ENCODE results near the gene C1QTNF5. TPM values are rescaled to one million over a fixed set of nuclear protein-coding genes. Genes with fewer than 3 reads are reported as not detected.
A peak's percentile ranks its signal among the peaks of the same experiment; 100 is the strongest.

Gene C1QTNF5
- polyA plus RNA-seq, 4 donors, result 0.89 to 22.5 (median 11.8) TPM

- H3K4me1 ChIP-seq (ENCODE audit: control insufficient read depth in 3 of 3, insufficient read depth in 2 of 3, low read depth in 1 of 3, low read length in 2 of 3), result peaks cover 0 to 16% (median 5%) of the 10 kb centered on the region in 3 donors
- 0 to 1% (median 0%) methylated on average over 51 to 54 of the region's 54 CpGs for WGBS, 3 donors
- no peaks in the 10 kb centered on the region for H3K9me3 ChIP-seq (ENCODE audit: control insufficient read depth in 2 of 2, insufficient read depth in 1 of 2, low read depth in 1 of 2, low read length in 1 of 2)
- peak within 1 kb of the TSS; percentile 10 to 50 (median 48) for H3K4me3 ChIP-seq (ENCODE audit: low read depth in 1 of 3, low read length in 3 of 3)
- H3K27ac ChIP-seq (ENCODE audit: low read depth in 1 of 3, low read length in 2 of 3), result peak within 1 kb of the TSS in 1 of 3 donors; percentile 56
- DNase-seq (peak; percentile 96 to 99), FAIRE-seq (no peak)
- peaks cover 0 to 14% (median 0%) of the 10 kb centered on the region in 3 donors for H3K27me3 ChIP-seq (ENCODE audit: control insufficient read depth in 3 of 3, insufficient read depth in 3 of 3, low read length in 3 of 3)
- H3K36me3 ChIP-seq (ENCODE audit: control insufficient read depth in 3 of 3, insufficient read depth in 2 of 3, low read depth in 1 of 3, low read length in 3 of 3), result no peaks in the 10 kb centered on the region
These were observed 40.7 kb upstream of the C1QTNF5 start, which contains the start of gene USP2 for GRCh38 chr11:119381181-119381988. Gene USP2, minus strand, starts transcription at chr11:119381690. Its CDS starts 8,210 bp downstream, at chr11:119373480.

GRCh38 chr11:119380827-119381180 is 40.1 kb upstream of the C1QTNF5 start:
- no peaks in the 10 kb centered on the region for H3K9me3 ChIP-seq (ENCODE audit: control insufficient read depth in 2 of 2, insufficient read depth in 1 of 2, low read depth in 1 of 2, low read length in 1 of 2)
- 6 to 21% (median 19%) methylated on average over 9 to 10 of the region's 10 CpGs for WGBS, 3 donors
- FAIRE-seq (no peak), DNase-seq (no peak)
- H3K4me3 ChIP-seq (ENCODE audit: low read depth in 1 of 3, low read length in 3 of 3), result peak overlapping the region in 2 of 3 donors; percentile 48 to 50
- H3K27ac ChIP-seq (ENCODE audit: low read depth in 1 of 3, low read length in 2 of 3), result no peak overlapping the region
- peaks cover 0 to 16% (median 5%) of the 10 kb centered on the region in 3 donors for H3K4me1 ChIP-seq (ENCODE audit: control insufficient read depth in 3 of 3, insufficient read depth in 2 of 3, low read depth in 1 of 3, low read length in 2 of 3)
- peaks cover 0 to 14% (median 0%) of the 10 kb centered on the region in 3 donors for H3K27me3 ChIP-seq (ENCODE audit: control insufficient read depth in 3 of 3, insufficient read depth in 3 of 3, low read length in 3 of 3)
- H3K36me3 ChIP-seq (ENCODE audit: control insufficient read depth in 3 of 3, insufficient read depth in 2 of 3, low read depth in 1 of 3, low read length in 3 of 3), result no peaks in the 10 kb centered on the region

GRCh38 chr11:119380160-119380826 is 39.6 kb upstream of the C1QTNF5 start:
- Histone ChIP-seq H3K27ac (ENCODE audit: low read depth in 1 of 3, low read length in 2 of 3) (no peak overlapping the region), H3K4me1 (ENCODE audit: control insufficient read depth in 3 of 3, insufficient read depth in 2 of 3, low read depth in 1 of 3, low read length in 2 of 3) (peaks cover 0 to 16% (median 5%) of the 10 kb centered on the region in 3 donors), H3K36me3 (ENCODE audit: control insufficient read depth in 3 of 3, insufficient read depth in 2 of 3, low read depth in 1 of 3, low read length in 3 of 3) (no peaks in the 10 kb centered on the region), H3K27me3 (ENCODE audit: control insufficient read depth in 3 of 3, insufficient read depth in 3 of 3, low read length in 3 of 3) (peaks cover 0 to 14% (median 0%) of the 10 kb centered on the region in 3 donors), H3K9me3 (ENCODE audit: control insufficient read depth in 2 of 2, insufficient read depth in 1 of 2, low read depth in 1 of 2, low read length in 1 of 2) (no peaks in the 10 kb centered on the region), H3K4me3 (ENCODE audit: low read depth in 1 of 3, low read length in 3 of 3) (no peak overlapping the region)
- DNase-seq (no peak), FAIRE-seq (no peak)
- 60 to 75% (median 71%) methylated on average over 13 of the region's 13 CpGs for WGBS, 3 donors

- WGBS, 3 donors, result 49 to 68% (median 59%) methylated on average over 9 to 10 of the region's 10 CpGs
- no peaks in the 10 kb centered on the region for H3K36me3 ChIP-seq (ENCODE audit: control insufficient read depth in 3 of 3, insufficient read depth in 2 of 3, low read depth in 1 of 3, low read length in 3 of 3)
- no peak overlapping the region for H3K4me3 ChIP-seq (ENCODE audit: low read depth in 1 of 3, low read length in 3 of 3)
- no peak overlapping the region for H3K27ac ChIP-seq (ENCODE audit: low read depth in 1 of 3, low read length in 2 of 3)
- no peaks in the 10 kb centered on the region for H3K9me3 ChIP-seq (ENCODE audit: control insufficient read depth in 2 of 2, insufficient read depth in 1 of 2, low read depth in 1 of 2, low read length in 1 of 2)
- H3K4me1 ChIP-seq (ENCODE audit: control insufficient read depth in 3 of 3, insufficient read depth in 2 of 3, low read depth in 1 of 3, low read length in 2 of 3), result peaks cover 0 to 26% (median 5%) of the 10 kb centered on the region in 3 donors
- FAIRE-seq, result no peak
- peaks cover 0 to 14% (median 0%) of the 10 kb centered on the region in 3 donors for H3K27me3 ChIP-seq (ENCODE audit: control insufficient read depth in 3 of 3, insufficient read depth in 3 of 3, low read length in 3 of 3)
- DNase-seq, result no peak
These were observed 38.3 kb upstream of the C1QTNF5 start for GRCh38 chr11:119378851-119379465.

- no peak overlapping the region for H3K27ac ChIP-seq (ENCODE audit: low read depth in 1 of 3, low read length in 2 of 3)
- H3K36me3 ChIP-seq (ENCODE audit: control insufficient read depth in 3 of 3, insufficient read depth in 2 of 3, low read depth in 1 of 3, low read length in 3 of 3), result no peaks in the 10 kb centered on the region
- peaks cover 0 to 35% (median 5%) of the 10 kb centered on the region in 3 donors for H3K4me1 ChIP-seq (ENCODE audit: control insufficient read depth in 3 of 3, insufficient read depth in 2 of 3, low read depth in 1 of 3, low read length in 2 of 3)
- no peaks in the 10 kb centered on the region for H3K9me3 ChIP-seq (ENCODE audit: control insufficient read depth in 2 of 2, insufficient read depth in 1 of 2, low read depth in 1 of 2, low read length in 1 of 2)
- 64 to 81% (median 77%) methylated on average over 6 of the region's 6 CpGs for WGBS, 3 donors
- FAIRE-seq, result no peak
- H3K4me3 ChIP-seq (ENCODE audit: low read depth in 1 of 3, low read length in 3 of 3), result no peak overlapping the region
- no peak for DNase-seq
- H3K27me3 ChIP-seq (ENCODE audit: control insufficient read depth in 3 of 3, insufficient read depth in 3 of 3, low read length in 3 of 3), result peaks cover 0 to 14% (median 0%) of the 10 kb centered on the region in 3 donors
These were observed 37.4 kb upstream of the C1QTNF5 start for GRCh38 chr11:119377961-119378667.

GRCh38 chr11:119377112-119377901 is 36.6 kb upstream of the C1QTNF5 start:
- Histone ChIP-seq H3K9me3 (ENCODE audit: control insufficient read depth in 2 of 2, insufficient read depth in 1 of 2, low read depth in 1 of 2, low read length in 1 of 2) (no peaks in the 10 kb centered on the region), H3K4me3 (ENCODE audit: low read depth in 1 of 3, low read length in 3 of 3) (no peak overlapping the region), H3K27ac (ENCODE audit: low read depth in 1 of 3, low read length in 2 of 3) (no peak overlapping the region), H3K36me3 (ENCODE audit: control insufficient read depth in 3 of 3, insufficient read depth in 2 of 3, low read depth in 1 of 3, low read length in 3 of 3) (no peaks in the 10 kb centered on the region), H3K27me3 (ENCODE audit: control insufficient read depth in 3 of 3, insufficient read depth in 3 of 3, low read length in 3 of 3) (peaks cover 0 to 14% (median 0%) of the 10 kb centered on the region in 3 donors), H3K4me1 (ENCODE audit: control insufficient read depth in 3 of 3, insufficient read depth in 2 of 3, low read depth in 1 of 3, low read length in 2 of 3) (peaks cover 0 to 37% (median 5%) of the 10 kb centered on the region in 3 donors)
- WGBS, 3 donors, result 46 to 61% (median 57%) methylated on average over 12 of the region's 12 CpGs
- DNase-seq, result no peak
- FAIRE-seq, result no peak

GRCh38 chr11:119376197-119376847 is 35.6 kb upstream of the C1QTNF5 start:
- Histone ChIP-seq H3K27ac (ENCODE audit: low read depth in 1 of 3, low read length in 2 of 3) (peak overlapping the region in 1 of 3 donors; percentile 69), H3K4me3 (ENCODE audit: low read depth in 1 of 3, low read length in 3 of 3) (no peak overlapping the region), H3K9me3 (ENCODE audit: control insufficient read depth in 2 of 2, insufficient read depth in 1 of 2, low read depth in 1 of 2, low read length in 1 of 2) (no peaks in the 10 kb centered on the region), H3K4me1 (ENCODE audit: control insufficient read depth in 3 of 3, insufficient read depth in 2 of 3, low read depth in 1 of 3, low read length in 2 of 3) (peaks cover 0 to 40% (median 3%) of the 10 kb centered on the region in 3 donors), H3K36me3 (ENCODE audit: control insufficient read depth in 3 of 3, insufficient read depth in 2 of 3, low read depth in 1 of 3, low read length in 3 of 3) (no peaks in the 10 kb centered on the region), H3K27me3 (ENCODE audit: control insufficient read depth in 3 of 3, insufficient read depth in 3 of 3, low read length in 3 of 3) (peaks cover 0 to 13% (median 0%) of the 10 kb centered on the region in 3 donors)
- WGBS, 3 donors, result 80 to 82% (median 80%) methylated on average over 10 to 11 of the region's 11 CpGs
- FAIRE-seq (no peak), DNase-seq (no peak)

Data from small intestine (tissue), 7 donors.